ENCODE measurements around the gene GPR55. TPM values are rescaled to one million over a fixed set of nuclear protein-coding genes. Genes with fewer than 3 reads are reported as not detected.

The GPR55 gene
- total RNA-seq, 1 donor, result not detected

- no peak for TF ChIP-seq CTCF (IDR thresholded peaks at IDR 0.05; ENCODE audit: insufficient read depth, low read depth, low read length)
- H3K4me3 ChIP-seq (ENCODE audit: low read depth, low read length), result no peak overlapping the region
- DNase-seq (ENCODE audit: low read depth), result no peak
Measured at GRCh38 chr2:230915319-230915718, 9.7 kb downstream of the GPR55 start.

DNA sequence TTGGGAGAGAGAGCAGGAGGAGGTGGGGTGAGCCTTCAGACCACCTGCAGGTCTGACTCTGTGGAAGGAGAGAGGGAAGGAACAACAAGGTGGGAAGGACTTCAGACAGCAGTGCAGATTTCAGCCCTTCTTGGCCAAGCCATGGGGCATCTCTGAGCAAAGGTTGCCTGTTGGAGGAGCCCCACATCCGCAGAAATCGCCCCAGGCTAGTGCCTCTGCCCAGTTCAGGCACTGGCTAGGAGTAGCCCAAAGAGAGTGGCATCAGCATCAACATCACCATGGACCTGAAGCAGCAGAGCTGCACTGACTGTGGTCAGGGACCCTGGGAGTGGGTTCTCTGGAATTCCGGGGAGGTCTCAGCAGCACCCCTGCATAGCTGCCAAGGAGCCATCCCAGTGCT is 10.2 kb downstream of the GPR55 start:
- DNase-seq (ENCODE audit: low read depth), result no peak

GRCh38 chr2:230913406-230914143 is 11.5 kb downstream of the GPR55 start:
- TF ChIP-seq CTCF (IDR thresholded peaks at IDR 0.05; ENCODE audit: insufficient read depth, low read depth, low read length), result peak; percentile 61
- no peak overlapping the region for H3K4me3 ChIP-seq (ENCODE audit: low read depth, low read length)
- DNase-seq (ENCODE audit: low read depth), result peak; percentile 28

More for the DNA sequence above, 10.2 kb downstream of the GPR55 start:
- H3K4me3 ChIP-seq (ENCODE audit: low read depth, low read length), result no peak overlapping the region
- no peak for TF ChIP-seq CTCF (IDR thresholded peaks at IDR 0.05; ENCODE audit: insufficient read depth, low read depth, low read length)

GRCh38 chr2:230912724-230913123 is 12.3 kb downstream of the GPR55 start:
- TF ChIP-seq CTCF (IDR thresholded peaks at IDR 0.05; ENCODE audit: insufficient read depth, low read depth, low read length), result no peak
- no peak overlapping the region for H3K4me3 ChIP-seq (ENCODE audit: low read depth, low read length)
- DNase-seq (ENCODE audit: low read depth), result no peak

DNA sequence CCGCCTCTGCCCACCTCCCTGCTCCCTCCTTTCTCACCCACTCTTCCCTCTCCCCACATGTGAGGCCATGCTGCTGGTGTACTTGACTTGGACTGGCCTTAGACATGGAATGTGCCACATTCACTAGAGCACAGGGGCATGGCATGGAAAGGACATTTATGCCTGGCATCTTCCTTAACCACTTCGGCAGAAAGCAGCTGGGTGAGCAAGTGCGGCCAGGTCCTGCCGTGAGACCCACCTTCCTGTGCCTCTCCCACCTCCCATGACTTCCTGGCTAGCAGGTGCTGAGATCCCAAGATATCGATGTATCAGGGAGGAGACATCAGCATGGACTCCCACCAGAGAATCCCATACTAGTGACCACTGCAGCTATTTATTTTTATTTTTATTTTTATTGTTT is 13.0 kb downstream of the GPR55 start:
- H3K4me3 ChIP-seq (ENCODE audit: low read depth, low read length), result no peak overlapping the region
- TF ChIP-seq CTCF (IDR thresholded peaks at IDR 0.05; ENCODE audit: insufficient read depth, low read depth, low read length), result no peak
- DNase-seq (ENCODE audit: low read depth), result no peak

- no peak for DNase-seq (ENCODE audit: low read depth)
- no peak overlapping the region for H3K4me3 ChIP-seq (ENCODE audit: low read depth, low read length)
- TF ChIP-seq CTCF (IDR thresholded peaks at IDR 0.05; ENCODE audit: insufficient read depth, low read depth, low read length), result no peak
Measured at GRCh38 chr2:230910546-230911177, 14.4 kb downstream of the GPR55 start.
